HG03103 (cell line): ENCODE data around the gene TRIM2.
"Not testable (repeated sequence)": the region's sequence is repeated elsewhere in the genome, so short reads cannot be mapped to it uniquely, and the experiment has no call there.

ENCODE experiments used
- ATAC-seq: cut with Tn5 transposase; IDR thresholded peaks from one replicate; pipeline ENCODE4 v1.9.1; 2021; ENCODE audit warnings: low read depth; ENCODE audit not compliant: unreplicated experiment

TRIM2 gene

GRCh38 chr4:153186046-153186728 is 18.1 kb upstream of the TRIM2 start:
- no peak for ATAC-seq

GRCh38 chr4:153189016-153189801 is 15.0 kb upstream of the TRIM2 start:
- ATAC-seq = no peak

- ATAC-seq = no peak
Observed at GRCh38 chr4:153191795-153192363, 12.4 kb upstream of the TRIM2 start.

DNA sequence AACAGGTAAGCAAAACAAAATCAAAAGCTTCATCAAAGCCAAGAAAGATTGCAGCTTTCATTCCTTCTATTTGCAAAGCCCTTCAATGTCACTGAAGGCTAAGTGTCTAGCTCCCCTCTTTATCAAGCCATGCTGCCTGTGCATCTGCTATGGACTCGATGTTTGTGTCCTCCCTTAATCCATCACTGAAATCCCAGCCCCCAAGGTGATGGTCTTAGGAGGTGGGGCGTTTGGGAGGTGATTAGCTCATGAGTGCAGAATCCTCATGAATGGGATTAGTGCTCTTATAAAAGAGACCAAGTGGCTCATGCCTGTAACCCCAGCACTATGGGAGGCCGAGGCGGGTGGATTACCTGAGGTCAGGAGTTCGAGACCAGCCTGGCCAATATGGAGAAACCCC is 6.9 kb upstream of the TRIM2 start:
- no peak for ATAC-seq

DNA sequence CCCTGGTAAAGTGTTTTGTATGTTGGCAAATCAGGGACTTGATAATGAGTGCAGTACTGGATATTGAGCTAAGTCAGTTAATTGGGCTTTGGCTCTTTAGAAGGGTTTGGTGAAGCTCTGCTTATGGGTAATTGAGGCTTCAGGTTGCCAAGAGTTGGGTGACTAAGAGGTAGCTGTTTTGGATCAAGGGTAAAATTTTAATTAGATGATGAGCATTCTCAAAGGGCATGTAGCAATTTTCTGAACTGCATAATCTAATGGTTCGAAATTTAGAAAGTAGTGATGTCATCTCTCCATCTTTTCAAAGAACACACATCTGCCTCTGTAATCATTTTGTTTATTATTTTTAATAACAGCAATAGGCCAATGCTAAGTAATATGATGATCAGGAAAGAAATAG is 5.5 kb upstream of the TRIM2 start:
- no peak for ATAC-seq

GRCh38 chr4:153203746-153204145 is 497 bp upstream of the TRIM2 start:
- not testable (repeated sequence) for ATAC-seq

DNA sequence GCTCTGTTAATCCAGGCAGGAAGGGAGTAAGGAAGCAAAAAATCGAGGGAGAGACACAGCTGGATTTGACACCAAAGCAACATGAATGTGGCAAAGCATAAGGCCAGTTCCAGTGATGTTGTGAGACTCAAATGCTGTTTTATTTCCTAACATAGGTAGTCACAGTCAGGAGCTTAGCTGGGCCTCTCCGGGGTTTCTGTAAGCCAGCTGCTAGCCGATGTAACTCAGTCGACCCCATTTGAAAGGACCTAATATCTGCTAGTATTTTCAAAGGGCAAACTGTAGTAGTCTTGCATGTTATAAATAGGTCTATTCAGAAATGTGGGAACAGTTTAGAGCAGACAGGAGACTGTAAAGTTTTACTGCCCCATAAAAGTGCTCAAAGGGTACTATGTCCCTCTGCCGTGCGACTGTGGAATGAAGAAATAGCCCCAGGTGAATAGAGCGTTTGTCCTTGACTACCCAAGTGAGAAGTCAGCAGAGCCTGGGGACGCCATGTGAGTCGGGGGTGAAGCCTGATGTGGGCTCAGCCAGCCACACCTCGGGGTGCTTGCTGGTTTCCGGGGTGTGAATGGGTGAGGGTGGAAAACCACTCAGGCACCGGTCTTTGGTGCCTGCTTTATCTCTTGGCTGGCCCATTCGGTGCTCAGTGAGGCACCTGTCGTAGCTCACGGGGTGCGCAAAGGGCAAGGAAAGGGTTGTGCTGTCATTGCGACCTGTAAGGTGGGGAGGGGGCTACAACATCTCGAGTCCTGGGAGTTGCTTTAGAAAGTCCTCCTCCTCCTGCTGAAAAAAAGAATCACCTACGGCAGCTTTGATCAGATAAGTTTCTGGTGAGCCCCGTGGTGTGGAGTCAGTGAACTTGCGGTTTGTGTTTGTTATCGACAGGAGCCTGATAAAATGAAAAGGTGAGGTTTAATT is 745 bp downstream of the TRIM2 start:
- no peak for ATAC-seq

- no peak for ATAC-seq
Observed at GRCh38 chr4:153205757-153206156, 1.5 kb downstream of the TRIM2 start.

GRCh38 chr4:153206534-153206933 is 2.3 kb downstream of the TRIM2 start:
- ATAC-seq = no peak

DNA sequence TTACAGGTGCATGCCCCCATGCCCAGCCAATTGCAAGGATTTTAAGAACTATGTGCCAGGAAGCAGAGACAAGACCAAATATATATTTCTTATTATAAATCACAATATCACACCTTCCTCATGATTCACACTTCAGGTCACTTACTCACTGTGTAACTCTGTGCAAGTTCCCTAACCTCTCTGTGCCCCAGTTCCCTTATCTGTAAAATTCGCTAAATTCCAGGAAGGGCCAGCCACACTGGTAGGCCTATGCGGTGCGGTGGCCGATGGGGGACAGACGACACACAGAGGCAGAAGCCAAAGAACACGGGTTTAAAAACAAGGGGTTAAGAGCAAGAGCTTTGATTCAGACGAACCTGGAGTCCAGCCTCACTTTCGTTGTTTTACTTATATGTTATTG is 2.8 kb downstream of the TRIM2 start:
- no peak for ATAC-seq

- ATAC-seq = no peak
Observed at GRCh38 chr4:153207567-153207966, 3.3 kb downstream of the TRIM2 start.

DNA sequence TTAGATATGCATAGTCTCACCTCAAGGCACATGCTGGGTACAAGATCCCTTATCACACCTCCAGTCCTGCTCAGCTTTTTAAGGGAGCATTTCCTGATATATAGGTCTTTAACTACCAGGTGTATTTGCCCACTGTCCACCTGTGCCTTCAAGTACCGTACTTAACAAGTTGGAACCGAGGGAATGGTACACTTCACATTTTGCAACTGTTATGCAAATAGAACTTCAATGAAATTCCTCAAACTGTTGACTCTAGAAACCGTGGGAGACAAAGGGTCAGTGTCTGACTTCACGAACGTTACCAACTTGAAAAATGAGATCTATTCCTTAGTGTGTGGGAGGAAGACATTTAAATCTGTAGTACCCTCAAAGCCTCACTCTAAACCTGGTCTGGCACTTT is 5.2 kb downstream of the TRIM2 start:
- no peak for ATAC-seq

DNA sequence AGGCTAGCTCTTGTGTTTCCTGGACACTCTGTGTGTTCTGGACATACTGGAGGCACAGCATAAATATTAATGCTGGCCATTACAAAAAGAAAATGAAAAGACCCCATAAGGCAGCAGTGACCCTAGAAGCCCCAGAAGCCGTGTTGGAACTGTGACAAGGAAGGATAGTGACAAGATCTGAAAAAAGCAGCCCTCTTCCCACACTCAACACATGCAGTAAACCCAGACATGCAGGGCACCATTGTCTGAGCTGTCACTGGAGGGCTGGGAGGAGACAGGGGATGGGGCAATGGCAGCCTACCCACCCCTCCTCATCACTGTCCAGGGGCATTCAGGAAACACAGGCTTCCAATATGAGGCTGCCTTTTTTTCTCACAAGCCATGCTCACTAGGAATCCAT is 6.5 kb downstream of the TRIM2 start:
- ATAC-seq = no peak

- no peak for ATAC-seq
Observed at GRCh38 chr4:153211986-153212728, 7.9 kb downstream of the TRIM2 start.

GRCh38 chr4:153212736-153213135 is 8.5 kb downstream of the TRIM2 start:
- no peak for ATAC-seq

DNA sequence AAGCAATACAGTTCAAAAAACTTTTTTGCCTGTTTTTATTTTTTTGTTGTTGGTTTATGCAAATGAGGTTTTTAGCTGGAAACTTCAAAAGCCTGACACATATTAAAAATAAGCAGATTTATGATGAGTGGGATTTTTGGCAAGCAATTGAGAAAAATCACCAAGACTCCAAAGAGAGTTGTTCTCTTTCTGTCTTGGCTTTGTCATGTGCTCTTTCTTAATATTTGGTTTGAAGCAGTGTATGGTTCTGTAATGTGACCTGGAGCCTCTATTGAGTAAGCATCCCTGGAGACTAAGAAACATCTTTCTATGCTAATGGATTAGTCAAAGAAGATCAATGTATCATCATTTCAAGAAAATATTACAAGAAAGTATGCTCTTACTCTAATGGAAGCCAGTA is 11.7 kb downstream of the TRIM2 start:
- ATAC-seq = no peak

DNA sequence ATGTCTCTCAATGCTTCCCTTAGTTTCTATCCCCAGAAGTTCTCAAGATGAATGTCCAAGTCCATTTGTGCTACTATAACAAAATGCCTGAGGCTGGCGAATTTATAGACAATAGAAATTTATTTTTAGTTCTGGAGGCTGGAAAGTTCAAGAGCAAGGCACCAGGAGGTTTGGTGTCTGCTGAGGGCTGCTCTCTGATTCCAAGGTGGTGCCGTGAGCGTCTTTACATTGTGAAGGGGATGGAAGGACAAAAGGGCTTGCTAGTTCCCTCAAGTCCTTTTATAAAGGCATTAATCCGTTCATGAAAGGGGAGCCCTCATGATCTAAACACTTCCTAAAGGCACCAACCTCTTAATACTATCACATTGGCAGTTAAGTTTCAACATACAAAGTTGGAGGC is 12.3 kb downstream of the TRIM2 start:
- ATAC-seq = no peak

- ATAC-seq = no peak
Observed at GRCh38 chr4:153217440-153217839, 13.2 kb downstream of the TRIM2 start.

GRCh38 chr4:153218961-153219360 is 14.7 kb downstream of the TRIM2 start:
- ATAC-seq = no peak
